H9 (cell line): ENCODE measurements around the gene AVPR2. TPM values are rescaled to one million over a fixed set of nuclear protein-coding genes. Genes with fewer than 3 reads are reported as not detected.

ENCODE experiments used
- DNase-seq: peaks from one replicate; pipeline ENCODE4 v3.0.0-alpha.2; 2017
- H2AFZ ChIP-seq: one replicate; pipeline ENCODE4 v1.6.1; 2013; ENCODE audit warnings: mild to moderate bottlenecking, low read length, control low read depth, moderate library complexity
- H2AK5ac ChIP-seq: 2 replicates; pipeline ENCODE4 v1.6.1; 2013; ENCODE audit warnings: low read length, control low read depth, mixed read lengths; ENCODE audit not compliant: insufficient read length
- H2BK120ac ChIP-seq: one replicate; pipeline ENCODE4 v1.6.1; 2013; ENCODE audit warnings: low read depth, mild to moderate bottlenecking, low read length, control low read depth, inconsistent platforms; ENCODE audit not compliant: poor library complexity, severe bottlenecking
- H2BK12ac ChIP-seq: 2 replicates; pipeline ENCODE4 v1.6.1; 2013; ENCODE audit warnings: low read length, control low read depth, mixed read lengths, low read depth; ENCODE audit not compliant: insufficient read length
- H2BK15ac ChIP-seq: 2 replicates; pipeline ENCODE4 v1.6.1; 2013; ENCODE audit warnings: low read depth, low read length, control low read depth
- H2BK20ac ChIP-seq: one replicate; pipeline ENCODE4 v1.6.1; 2013; ENCODE audit warnings: low read depth, mild to moderate bottlenecking, low read length, control low read depth, inconsistent platforms; ENCODE audit not compliant: poor library complexity, severe bottlenecking
- H2BK5ac ChIP-seq: 2 replicates; pipeline ENCODE4 v1.6.1; 2013; ENCODE audit warnings: low read length, control low read depth, mixed read lengths; ENCODE audit not compliant: insufficient read length
- H3K14ac ChIP-seq: 2 replicates; pipeline ENCODE4 v1.6.1; 2013; ENCODE audit warnings: low read length, control low read depth; ENCODE audit not compliant: insufficient read depth
- H3K18ac ChIP-seq: 2 replicates; pipeline ENCODE4 v1.6.1; 2013; ENCODE audit warnings: low read depth, mild to moderate bottlenecking, mixed read lengths, low read length, control low read depth; ENCODE audit not compliant: insufficient read length
- H3K23ac ChIP-seq: 2 replicates; pipeline ENCODE4 v1.6.1; 2013; ENCODE audit warnings: low read length, control low read depth, mixed read lengths, low read depth; ENCODE audit not compliant: insufficient read length
- H3K23me2 ChIP-seq: 2 replicates; pipeline ENCODE4 v1.6.1; 2013; ENCODE audit warnings: low read depth, mild to moderate bottlenecking, mixed read lengths, low read length, control low read depth; ENCODE audit not compliant: insufficient read length, poor library complexity, severe bottlenecking
- H3K27ac ChIP-seq: 2 replicates; pipeline ENCODE4 v1.5.1; 2013; ENCODE audit warnings: low read length, control low read depth, mixed read lengths, low read depth; ENCODE audit not compliant: insufficient read length
- H3K27me3 ChIP-seq: 2 replicates; pipeline ENCODE4 v1.6.1; 2013; ENCODE audit warnings: low read length, control low read depth, inconsistent platforms; ENCODE audit not compliant: insufficient read depth
- H3K4ac ChIP-seq: 2 replicates; pipeline ENCODE4 v1.6.1; 2013; ENCODE audit warnings: low read depth, mild to moderate bottlenecking, control low read depth, inconsistent platforms, low read length, moderate library complexity
- H3K4me1 ChIP-seq: 2 replicates; pipeline ENCODE4 v1.6.1; 2013; ENCODE audit warnings: low read length, control low read depth, inconsistent platforms; ENCODE audit not compliant: insufficient read depth
- H3K4me2 ChIP-seq: 2 replicates; pipeline ENCODE4 v1.6.1; 2013; ENCODE audit warnings: low read length, control low read depth, mixed read lengths; ENCODE audit not compliant: insufficient read length, insufficient read depth
- H3K56ac ChIP-seq: 2 replicates; pipeline ENCODE4 v1.6.1; 2013; ENCODE audit warnings: low read depth, mild to moderate bottlenecking, mixed read lengths, low read length, control low read depth; ENCODE audit not compliant: insufficient read length
- H3K79me1 ChIP-seq: 2 replicates; pipeline ENCODE4 v1.6.1; 2013; ENCODE audit warnings: low read depth, mild to moderate bottlenecking, moderate library complexity, low read length, control low read depth, inconsistent platforms; ENCODE audit not compliant: insufficient read depth, poor library complexity, severe bottlenecking
- H3K79me2 ChIP-seq: 2 replicates; pipeline ENCODE4 v1.6.1; 2013; ENCODE audit warnings: low read length, control low read depth, inconsistent platforms; ENCODE audit not compliant: insufficient read depth
- H3K9ac ChIP-seq: 2 replicates; pipeline ENCODE4 v1.6.1; 2013; ENCODE audit warnings: low read length, control low read depth, mixed read lengths; ENCODE audit not compliant: insufficient read length; ENCODE audit errors: extremely low read depth
- H3K9me3 ChIP-seq: one replicate; pipeline ENCODE4 v1.6.1; 2013; ENCODE audit warnings: low read depth, low read length, inconsistent platforms; ENCODE audit not compliant: control insufficient read depth
- H3T11ph ChIP-seq: one replicate; pipeline ENCODE4 v1.6.1; 2013; ENCODE audit warnings: mild to moderate bottlenecking, low read length, control low read depth, inconsistent platforms
- H4K20me1 ChIP-seq: one replicate; pipeline ENCODE4 v1.6.1; 2013; ENCODE audit not compliant: control insufficient read depth, insufficient read length, insufficient read depth
- H4K5ac ChIP-seq: 2 replicates; pipeline ENCODE4 v1.6.1; 2013; ENCODE audit warnings: low read depth, mild to moderate bottlenecking, mixed read lengths, low read length, control low read depth; ENCODE audit not compliant: insufficient read length
- H4K8ac ChIP-seq: replicated peaks from 2 replicates; pipeline ENCODE4 v1.6.1; 2013; ENCODE audit warnings: low read length, control low read depth, mixed read lengths, low read depth; ENCODE audit not compliant: insufficient read length
- H4K91ac ChIP-seq: 2 replicates; pipeline ENCODE4 v1.6.1; 2013; ENCODE audit warnings: low read depth, mild to moderate bottlenecking, moderate library complexity, mixed read lengths, low read length, control low read depth; ENCODE audit not compliant: insufficient read length
- H3K27ac Mint-ChIP-seq, 3 experiments: 2 replicates in 2 of 3; 3 replicates in 1 of 3; pipeline ENCODE4 v1.8.0; 2020 to 2021; ENCODE audit warnings: mixed read lengths in 3 of 3, mild to moderate bottlenecking in 1 of 3, moderate library complexity in 1 of 3
- H3K27me3 Mint-ChIP-seq: 2 replicates; pipeline ENCODE4 v1.8.0; 2021; ENCODE audit warnings: low read depth, mild to moderate bottlenecking, moderate library complexity, mixed read lengths
- H3K36me3 Mint-ChIP-seq, 3 experiments: 2 replicates in 2 of 3; 3 replicates in 1 of 3; pipeline ENCODE4 v1.8.0; 2020 to 2021; ENCODE audit warnings: low read depth in 3 of 3, mixed read lengths in 3 of 3; ENCODE audit not compliant: insufficient read depth in 1 of 3
- H3K4me1 Mint-ChIP-seq, 2 experiments: 2 replicates each; pipeline ENCODE4 v1.8.0; 2020; ENCODE audit warnings: mixed read lengths in 2 of 2
- H3K4me3 Mint-ChIP-seq, 2 experiments: 2 replicates in 1 of 2; 3 replicates in 1 of 2; pipeline ENCODE4 v1.8.0; 2020 to 2021; ENCODE audit warnings: mild to moderate bottlenecking in 2 of 2, mixed read lengths in 2 of 2, moderate library complexity in 1 of 2
- H3K9me3 Mint-ChIP-seq, 2 experiments: 2 replicates in 1 of 2; 3 replicates in 1 of 2; pipeline ENCODE4 v1.8.0; 2020; ENCODE audit warnings: mild to moderate bottlenecking in 2 of 2, mixed read lengths in 2 of 2, moderate library complexity in 1 of 2
- CTCF ChIP-seq: fragments of 200-600 bp; sonication (generic); conservative IDR thresholded peaks from 3 replicates; pipeline ENCODE4 v1.8.0; 2021; ENCODE audit warnings: antibody characterized with exemption, mild to moderate bottlenecking
- WGBS: extraction: QIAGEN DNeasy Blood & Tissue Kit; methylation state at CpG from one replicate; pipeline ENCODE4 v1.1.7; 2013; ENCODE audit warnings: missing lambda C conversion rate, low lambda C conversion rate, mixed read lengths; ENCODE audit not compliant: insufficient read length; ENCODE audit errors: extremely low coverage; 5-methylcytosine and 5-hydroxymethylcytosine counted together
- total RNA-seq: library from RNA; stranded (reverse); gene quantifications from 2 replicates; pipeline ENCODE4 v1.2.1, GENCODE V29; 2021

Gene AVPR2
- total RNA-seq, 1 experiment from 2014 or later, result not detected

GRCh38 chrX:153911798-153912197, 7.3 kb downstream of the AVPR2 start:
- H4K8ac ChIP-seq, result no peak overlapping the region
- no peak overlapping the region; a peak in 1 of 5 replicates for H3K4me3 Mint-ChIP-seq
- H2BK15ac ChIP-seq, result no peak overlapping the region
- peaks cover 10% of the 10 kb centered on the region for H3K9me3 ChIP-seq
- no peak overlapping the region for H3K27ac ChIP-seq
- no peak overlapping the region for H4K91ac ChIP-seq
- H2BK20ac ChIP-seq, result no peak overlapping the region
- H3K27ac Mint-ChIP-seq, result peak overlapping the region in 1 of 3 experiments; percentile 58; a peak in 1 of 7 replicates
- no peaks in the 10 kb centered on the region for H3K27me3 ChIP-seq
- H3K23me2 ChIP-seq, result no peaks in the 10 kb centered on the region
- H3K4me1 Mint-ChIP-seq, result 0 out of 4 replicates have a peak, but pooled peaks cover 0 to 3% of the 10 kb centered on the region in 2 experiments
- H3K14ac ChIP-seq, result no peak overlapping the region
- H3K56ac ChIP-seq, result no peak overlapping the region
- no peak overlapping the region for H2BK5ac ChIP-seq
- no peaks in the 10 kb centered on the region for H4K20me1 ChIP-seq
- no peaks in the 10 kb centered on the region for H3K27me3 Mint-ChIP-seq
- H3K9me3 Mint-ChIP-seq, result peaks cover 56 to 70% of the 10 kb centered on the region in 2 experiments
- no peak overlapping the region for H2AFZ ChIP-seq
- H3K79me2 ChIP-seq, result no peaks in the 10 kb centered on the region
- H3K4me2 ChIP-seq, result no peak overlapping the region
- no peak for TF ChIP-seq CTCF
- no peak overlapping the region for H3K18ac ChIP-seq
- no CpG with 5 or more reads among the region's 6 CpGs for WGBS
- H3K36me3 Mint-ChIP-seq, result peaks cover 5 to 46% (median 23%) of the 10 kb centered on the region in 3 experiments; a peak in 6 of 7 replicates
- H3K4me1 ChIP-seq, result no peaks in the 10 kb centered on the region
- no peak overlapping the region for H3K4ac ChIP-seq
- no peaks in the 10 kb centered on the region for H3K79me1 ChIP-seq
- H3T11ph ChIP-seq, result no peak overlapping the region
- no peak overlapping the region for H2AK5ac ChIP-seq
- H3K23ac ChIP-seq, result no peak overlapping the region
- no peak overlapping the region for H3K9ac ChIP-seq
- no peak overlapping the region for H2BK120ac ChIP-seq
- no peak overlapping the region for H4K5ac ChIP-seq
- no peak overlapping the region for H2BK12ac ChIP-seq
- DNase-seq, result no peak
